HepG2 (cell line): ENCODE data around the gene PRKCE. TPM values are rescaled to one million over a fixed set of nuclear protein-coding genes. Genes with fewer than 3 reads are reported as not detected.

Source experiments
- ATF1 ChIP-seq: IDR thresholded peaks from 2 replicates; pipeline ENCODE4 v1.6.1; 2016; ENCODE audit warnings: mild to moderate bottlenecking, control low read depth
- BORCS8-MEF2B ChIP-seq: sonication (generic); formaldehyde crosslinking; IDR thresholded peaks from 2 replicates; pipeline ENCODE4 v1.8.0; 2022; ENCODE audit warnings: mild to moderate bottlenecking, missing genetic modification reagents
- DNMT3B ChIP-seq: conservative IDR thresholded peaks from 2 replicates; pipeline ENCODE4 v1.6.1; 2016; ENCODE audit warnings: missing biosample characterization, control low read depth
- ERF ChIP-seq: IDR thresholded peaks from 2 replicates; pipeline ENCODE4 v1.6.1; 2018; ENCODE audit warnings: missing biosample characterization, missing genetic modification reagents
- GPBP1L1 ChIP-seq: sonication (generic); formaldehyde crosslinking; IDR thresholded peaks from 2 replicates; pipeline ENCODE4 v1.5.0; 2020; ENCODE audit warnings: mild to moderate bottlenecking, missing genetic modification reagents
- IRF1 ChIP-seq: sonication (generic); formaldehyde crosslinking; IDR thresholded peaks from 2 replicates; pipeline ENCODE4 v1.4.0; 2020; ENCODE audit warnings: low read depth, mild to moderate bottlenecking, missing genetic modification reagents
- JUNB ChIP-seq: sonication (generic); formaldehyde crosslinking; IDR thresholded peaks from 2 replicates; pipeline ENCODE4 v1.8.0; 2022; ENCODE audit warnings: missing genetic modification reagents, mild to moderate bottlenecking, borderline replicate concordance
- MAF1 ChIP-seq: sonication (generic); formaldehyde crosslinking; IDR thresholded peaks from 2 replicates; pipeline ENCODE4 v1.5.0; 2020; ENCODE audit warnings: missing genetic modification reagents, borderline replicate concordance
- MATR3 ChIP-seq: sonication (generic); formaldehyde crosslinking; IDR thresholded peaks from 2 replicates; pipeline ENCODE4 v1.4.0; 2020; ENCODE audit warnings: missing genetic modification reagents
- MED13 ChIP-seq: sonication (generic); formaldehyde crosslinking; IDR thresholded peaks from 2 replicates; pipeline ENCODE4 v1.5.0; 2020; ENCODE audit warnings: missing genetic modification reagents
- NFKBIZ ChIP-seq: IDR thresholded peaks from 2 replicates; pipeline ENCODE4 v1.6.1; 2018; ENCODE audit warnings: missing genetic modification reagents, missing compliant biosample characterization
- PLRG1 ChIP-seq: fragments of 450-650 bp; conservative IDR thresholded peaks from 2 replicates; pipeline ENCODE4 v1.6.1; 2016
- POGZ ChIP-seq: sonication (generic); formaldehyde crosslinking; IDR thresholded peaks from 2 replicates; pipeline ENCODE4 v1.4.0; 2020; ENCODE audit warnings: mild to moderate bottlenecking, missing genetic modification reagents
- PRDM10 ChIP-seq: sonication (generic); formaldehyde crosslinking; IDR thresholded peaks from 2 replicates; pipeline ENCODE4 v1.4.0; 2020; ENCODE audit warnings: low read depth, missing genetic modification reagents
- RCOR2 ChIP-seq: IDR thresholded peaks from 2 replicates; pipeline ENCODE4 v1.6.1; 2016; ENCODE audit warnings: missing biosample characterization, missing genetic modification reagents
- THYN1 ChIP-seq: sonication (generic); formaldehyde crosslinking; IDR thresholded peaks from 2 replicates; pipeline ENCODE4 v1.8.1; 2023; ENCODE audit warnings: low read depth, mild to moderate bottlenecking, moderate library complexity, missing genetic modification reagents, borderline replicate concordance
- ZFP36L1 ChIP-seq: sonication (generic); formaldehyde crosslinking; IDR thresholded peaks from 2 replicates; pipeline ENCODE4 v1.8.0; 2022; ENCODE audit warnings: mild to moderate bottlenecking, missing genetic modification reagents, moderate library complexity
- ZSCAN31 ChIP-seq: sonication (generic); formaldehyde crosslinking; IDR thresholded peaks from 2 replicates; pipeline ENCODE4 v1.5.0; 2020; ENCODE audit warnings: low read depth, mild to moderate bottlenecking, missing genetic modification reagents
- polyA plus RNA-seq, 8 experiments: library from polyadenylated mRNA; depleted of rRNA in 3 of 8; stranded (reverse) in 7 of 8; unstranded in 1 of 8; fragments of >200 nt; fragmentation: Illumina TruSeq in 4 of 8; extraction: Trizol in 4 of 8; gene quantifications; 2 replicates each; pipeline versions ENCODE4 v1.2.1 to v1.2.3, GENCODE V29; 2011 to 2016; ENCODE audit warnings: low read depth in 4 of 8, missing spikeins in 1 of 8, mixed read lengths in 1 of 8; ENCODE audit not compliant: insufficient read depth in 1 of 8
- total RNA-seq, 5 experiments: library from RNA; depleted of rRNA; stranded (reverse); fragments of >200 nt; fragmentation: Illumina TruSeq; extraction: Trizol; gene quantifications; 2 replicates each; pipeline ENCODE4 v1.2.3, GENCODE V29; 2016; ENCODE audit warnings: low read depth in 1 of 5
- TF ChIP-seq, protein P1 (sequence below): sonication (generic); formaldehyde crosslinking; IDR thresholded peaks from 2 replicates; pipeline ENCODE4 v1.4.0; 2020; ENCODE audit warnings: missing genetic modification reagents
- TF ChIP-seq, protein P2 (sequence below): sonication (generic); formaldehyde crosslinking; IDR thresholded peaks from 2 replicates; pipeline ENCODE4 v1.5.0; 2020; ENCODE audit warnings: missing genetic modification reagents

Gene PRKCE
- total and polyA plus RNA-seq, 2 of the 13 experiments (the other 11 are each of a cell fraction or from before 2014, with no cell fraction given): 1.0 to 3.9 TPM

GRCh38 chr2:45650851-45651414 is 542 bp upstream of the PRKCE start (continued):
- TF ChIP-seq PRDM10 (CRISPR knock-in tag): 0 out of 2 replicates have a peak, but pooled peaks have one; percentile 34
- TF ChIP-seq PLRG1: no peak
- TF ChIP-seq JUNB: peak; percentile 56; the same call in 1 of the 2 replicates
- peak; percentile 44; the same call in 1 of the 2 replicates for TF ChIP-seq ZSCAN31 (CRISPR knock-in tag)
- TF ChIP-seq, protein P1, sequence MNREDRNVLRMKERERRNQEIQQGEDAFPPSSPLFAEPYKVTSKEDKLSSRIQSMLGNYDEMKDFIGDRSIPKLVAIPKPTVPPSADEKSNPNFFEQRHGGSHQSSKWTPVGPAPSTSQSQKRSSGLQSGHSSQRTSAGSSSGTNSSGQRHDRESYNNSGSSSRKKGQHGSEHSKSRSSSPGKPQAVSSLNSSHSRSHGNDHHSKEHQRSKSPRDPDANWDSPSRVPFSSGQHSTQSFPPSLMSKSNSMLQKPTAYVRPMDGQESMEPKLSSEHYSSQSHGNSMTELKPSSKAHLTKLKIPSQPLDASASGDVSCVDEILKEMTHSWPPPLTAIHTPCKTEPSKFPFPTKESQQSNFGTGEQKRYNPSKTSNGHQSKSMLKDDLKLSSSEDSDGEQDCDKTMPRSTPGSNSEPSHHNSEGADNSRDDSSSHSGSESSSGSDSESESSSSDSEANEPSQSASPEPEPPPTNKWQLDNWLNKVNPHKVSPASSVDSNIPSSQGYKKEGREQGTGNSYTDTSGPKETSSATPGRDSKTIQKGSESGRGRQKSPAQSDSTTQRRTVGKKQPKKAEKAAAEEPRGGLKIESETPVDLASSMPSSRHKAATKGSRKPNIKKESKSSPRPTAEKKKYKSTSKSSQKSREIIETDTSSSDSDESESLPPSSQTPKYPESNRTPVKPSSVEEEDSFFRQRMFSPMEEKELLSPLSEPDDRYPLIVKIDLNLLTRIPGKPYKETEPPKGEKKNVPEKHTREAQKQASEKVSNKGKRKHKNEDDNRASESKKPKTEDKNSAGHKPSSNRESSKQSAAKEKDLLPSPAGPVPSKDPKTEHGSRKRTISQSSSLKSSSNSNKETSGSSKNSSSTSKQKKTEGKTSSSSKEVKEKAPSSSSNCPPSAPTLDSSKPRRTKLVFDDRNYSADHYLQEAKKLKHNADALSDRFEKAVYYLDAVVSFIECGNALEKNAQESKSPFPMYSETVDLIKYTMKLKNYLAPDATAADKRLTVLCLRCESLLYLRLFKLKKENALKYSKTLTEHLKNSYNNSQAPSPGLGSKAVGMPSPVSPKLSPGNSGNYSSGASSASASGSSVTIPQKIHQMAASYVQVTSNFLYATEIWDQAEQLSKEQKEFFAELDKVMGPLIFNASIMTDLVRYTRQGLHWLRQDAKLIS: no peak
- no peak for TF ChIP-seq NFKBIZ (CRISPR knock-in tag)
- TF ChIP-seq RCOR2: no peak
- TF ChIP-seq, protein P2, sequence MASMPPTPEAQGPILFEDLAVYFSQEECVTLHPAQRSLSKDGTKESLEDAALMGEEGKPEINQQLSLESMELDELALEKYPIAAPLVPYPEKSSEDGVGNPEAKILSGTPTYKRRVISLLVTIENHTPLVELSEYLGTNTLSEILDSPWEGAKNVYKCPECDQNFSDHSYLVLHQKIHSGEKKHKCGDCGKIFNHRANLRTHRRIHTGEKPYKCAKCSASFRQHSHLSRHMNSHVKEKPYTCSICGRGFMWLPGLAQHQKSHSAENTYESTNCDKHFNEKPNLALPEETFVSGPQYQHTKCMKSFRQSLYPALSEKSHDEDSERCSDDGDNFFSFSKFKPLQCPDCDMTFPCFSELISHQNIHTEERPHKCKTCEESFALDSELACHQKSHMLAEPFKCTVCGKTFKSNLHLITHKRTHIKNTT (CRISPR knock-in tag): no peak
- no peak for TF ChIP-seq ZFP36L1 (CRISPR knock-in tag)
- peak; percentile 92 for TF ChIP-seq BORCS8-MEF2B (CRISPR knock-in tag)
- peak; percentile 76; the same call in 1 of the 2 replicates for TF ChIP-seq MAF1 (CRISPR knock-in tag)
- no peak for TF ChIP-seq GPBP1L1
- no peak for TF ChIP-seq MED13 (CRISPR knock-in tag)
- peak; percentile 52; the same call in 1 of the 2 replicates for TF ChIP-seq POGZ (CRISPR knock-in tag)
- no peak for TF ChIP-seq ATF1 (CRISPR knock-in tag)
- TF ChIP-seq THYN1 (CRISPR knock-in tag): no peak
- no peak for TF ChIP-seq MATR3
- peak; percentile 49 for TF ChIP-seq ERF (CRISPR knock-in tag)
- TF ChIP-seq DNMT3B (CRISPR knock-in tag): 0 out of 2 replicates have a peak, but pooled peaks have one; percentile 54
- TF ChIP-seq IRF1 (CRISPR knock-in tag): no peak
